H1 (cell line): Measurements from ENCODE around the gene BICDL1. TPM values are rescaled to one million over a fixed set of nuclear protein-coding genes. Genes with fewer than 3 reads are reported as not detected.

Source experiments
- CTCF ChIA-PET: fragments of 300-600 bp; sonication (Branson Sonifier 250); formaldehyde crosslinking; loops from one replicate; lab custom pipeline; 2021; ENCODE audit not compliant: partially characterized antibody; lab: Charles Lee
- POLR2A ChIA-PET: fragments of 300-600 bp; sonication (Branson Sonifier 250); formaldehyde crosslinking; loops from one replicate; lab custom pipeline; 2021; ENCODE audit warnings: inconsistent platforms; ENCODE audit not compliant: partially characterized antibody; lab: Charles Lee
- DNase-seq, 2 experiments: peaks; one replicate each; pipeline versions ENCODE4 v3.0.0 to v3.0.0-alpha.2; 2010 to 2022; ENCODE audit warnings: low spot score in 2 of 2, low read depth in 1 of 2, mixed read lengths in 1 of 2
- FAIRE-seq: peaks from 2 replicates; lab custom pipeline; 2011; peaks lifted over from hg19 to GRCh38; lab: Jason Lieb, UNC
- H2AFZ ChIP-seq: 2 replicates; pipeline ENCODE4 v1.8.1; 2012; ENCODE audit warnings: low read length, inconsistent platforms
- H2AK5ac ChIP-seq: 2 replicates; pipeline ENCODE4 v1.6.1; 2013; ENCODE audit warnings: low read depth, low read length
- H2BK120ac ChIP-seq: replicated peaks from 2 replicates; pipeline ENCODE3; 2013; ENCODE audit warnings: low read depth, low read length, inconsistent platforms
- H2BK12ac ChIP-seq: 2 replicates; pipeline ENCODE4 v1.6.1; 2013; ENCODE audit warnings: low read depth, low read length
- H2BK15ac ChIP-seq: 2 replicates; pipeline ENCODE4 v1.6.1; 2013; ENCODE audit warnings: low read length
- H2BK20ac ChIP-seq: 2 replicates; pipeline ENCODE4 v1.6.1; 2013; ENCODE audit warnings: low read length
- H2BK5ac ChIP-seq: 2 replicates; pipeline ENCODE4 v1.6.1; 2013; ENCODE audit warnings: low read depth, low read length
- H3K14ac ChIP-seq: 2 replicates; pipeline ENCODE4 v1.6.1; 2013; ENCODE audit warnings: inconsistent platforms; ENCODE audit not compliant: insufficient read length
- H3K18ac ChIP-seq: 2 replicates; pipeline ENCODE4 v1.6.1; 2013; ENCODE audit warnings: low read length; ENCODE audit errors: extremely low read depth
- H3K23ac ChIP-seq: 2 replicates; pipeline ENCODE4 v1.6.1; 2013; ENCODE audit warnings: inconsistent platforms; ENCODE audit not compliant: insufficient read length
- H3K23me2 ChIP-seq: 2 replicates; pipeline ENCODE4 v1.6.1; 2013; ENCODE audit warnings: low read depth, low read length
- H3K27ac ChIP-seq: 2 replicates; pipeline ENCODE4 v1.6.1; 2011; ENCODE audit warnings: low read depth, low read length, inconsistent platforms
- H3K27me3 ChIP-seq, 4 experiments: replicated peaks in 1 of 4; 1 replicate in 1 of 4; 2 replicates in 3 of 4; pipeline versions ENCODE4 v1.6.1 to v1.8.1; 2011 to 2013; ENCODE audit warnings: low read length in 3 of 4, mild to moderate bottlenecking in 3 of 4, inconsistent platforms in 2 of 4, mixed read lengths in 2 of 4, moderate library complexity in 1 of 4; ENCODE audit not compliant: control insufficient read depth in 3 of 4, insufficient read depth in 3 of 4; ENCODE audit errors: extremely low read depth in 1 of 4
- H3K36me3 ChIP-seq, 4 experiments: 2 replicates each; pipeline versions ENCODE4 v1.6.1 to v1.8.1; 2011 to 2013; ENCODE audit warnings: mild to moderate bottlenecking in 4 of 4, low read length in 3 of 4, moderate library complexity in 2 of 4, control low read depth in 1 of 4, inconsistent platforms in 1 of 4; ENCODE audit not compliant: insufficient read depth in 4 of 4, control insufficient read depth in 2 of 4
- H3K4ac ChIP-seq: replicated peaks from 2 replicates; pipeline ENCODE3; 2013; ENCODE audit warnings: low read length, low read depth, mixed read lengths, inconsistent platforms; ENCODE audit not compliant: insufficient read length
- H3K4me1 ChIP-seq, 4 experiments: replicated peaks in 1 of 4; 1 replicate in 1 of 4; 2 replicates in 3 of 4; pipeline versions ENCODE4 v1.6.1 to v1.8.1; 2011 to 2013; ENCODE audit warnings: low read length in 3 of 4, inconsistent platforms in 2 of 4, mixed read lengths in 1 of 4; ENCODE audit not compliant: insufficient read depth in 4 of 4, control insufficient read depth in 3 of 4
- H3K4me2 ChIP-seq, 2 experiments: 2 replicates each; pipeline versions ENCODE4 v1.6.1 to v1.8.1; 2011 to 2013; ENCODE audit warnings: low read depth in 2 of 2, low read length in 2 of 2, control low read depth in 1 of 2, inconsistent platforms in 1 of 2, mild to moderate bottlenecking in 1 of 2; ENCODE audit not compliant: insufficient read depth in 1 of 2
- H3K4me3 ChIP-seq, 4 experiments: fragments of 200-600, 300-600 bp in 1 of 4; sonication (generic), shearing (Covaris generic), sonication (Bioruptor Twin) in 1 of 4; 2 replicates each; pipeline versions ENCODE4 v1.5.1 to v1.8.1; 2011 to 2016; ENCODE audit warnings: low read length in 4 of 4, low read depth in 3 of 4, control low read depth in 2 of 4, inconsistent platforms in 2 of 4, mild to moderate bottlenecking in 2 of 4, mixed read lengths in 1 of 4, moderate library complexity in 1 of 4; ENCODE audit not compliant: insufficient read depth in 2 of 4; ENCODE audit errors: extremely low read depth in 1 of 4
- H3K56ac ChIP-seq: replicated peaks from 2 replicates; pipeline ENCODE3; 2013; ENCODE audit warnings: low read depth, mild to moderate bottlenecking, mixed read lengths, low read length, inconsistent platforms; ENCODE audit not compliant: insufficient read length
- H3K79me1 ChIP-seq: 2 replicates; pipeline ENCODE4 v1.6.1; 2013; ENCODE audit warnings: low read depth, low read length, control low read depth
- H3K79me2 ChIP-seq, 2 experiments: 2 replicates each; pipeline versions ENCODE4 v1.6.1 to v1.8.1; 2012 to 2013; ENCODE audit warnings: low read length in 2 of 2, mild to moderate bottlenecking in 2 of 2, inconsistent platforms in 1 of 2; ENCODE audit not compliant: insufficient read depth in 2 of 2, control insufficient read depth in 1 of 2
- H3K9ac ChIP-seq, 4 experiments: replicated peaks in 1 of 4; 1 replicate in 1 of 4; 2 replicates in 3 of 4; pipeline versions ENCODE4 v1.6.1 to v1.8.1; 2011 to 2013; ENCODE audit warnings: low read depth in 3 of 4, low read length in 3 of 4, control low read depth in 2 of 4, mild to moderate bottlenecking in 2 of 4, moderate library complexity in 2 of 4, inconsistent platforms in 1 of 4; ENCODE audit errors: extremely low read depth in 1 of 4
- H3K9me3 ChIP-seq, 2 experiments: 2 replicates each; pipeline versions ENCODE4 v1.6.1 to v1.8.1; 2012 to 2013; ENCODE audit warnings: mild to moderate bottlenecking in 2 of 2, moderate library complexity in 2 of 2, control low read depth in 1 of 2, inconsistent platforms in 1 of 2, low read depth in 1 of 2, low read length in 1 of 2, mixed read lengths in 1 of 2; ENCODE audit not compliant: insufficient read depth in 2 of 2
- H4K20me1 ChIP-seq, 2 experiments: replicated peaks in 1 of 2; 2 replicates each; pipeline versions ENCODE3 to v1.8.1; 2011 to 2013; ENCODE audit warnings: inconsistent platforms in 2 of 2, low read length in 2 of 2, mild to moderate bottlenecking in 1 of 2; ENCODE audit not compliant: insufficient read depth in 2 of 2, control insufficient read depth in 1 of 2
- H4K5ac ChIP-seq: 2 replicates; pipeline ENCODE4 v1.6.1; 2013; ENCODE audit warnings: low read length, low read depth, mixed read lengths, inconsistent platforms; ENCODE audit not compliant: insufficient read length
- H4K8ac ChIP-seq: 2 replicates; pipeline ENCODE4 v1.8.0; 2013; ENCODE audit warnings: mild to moderate bottlenecking, moderate library complexity, low read length, inconsistent platforms; ENCODE audit not compliant: insufficient read depth; ENCODE audit errors: extremely low read depth
- H4K91ac ChIP-seq: replicated peaks from 2 replicates; pipeline ENCODE3; 2013; ENCODE audit warnings: low read length, mixed read lengths, inconsistent platforms; ENCODE audit not compliant: insufficient read length
- ASH2L ChIP-seq: fragments of 200-600, 300-600 bp; sonication (generic); IDR thresholded peaks from one replicate; pipeline ENCODE4 v1.7.1; 2017; ENCODE audit warnings: low read length
- CHD2 ChIP-seq: IDR thresholded peaks from 2 replicates; pipeline ENCODE4 v1.6.1; 2012; ENCODE audit warnings: low read length, improper control_type of control experiment
- CTBP2 ChIP-seq: IDR thresholded peaks from 2 replicates; pipeline ENCODE4 v1.7.0; 2011; ENCODE audit warnings: borderline replicate concordance, mild to moderate bottlenecking, moderate library complexity, mixed read lengths, low read length; ENCODE audit not compliant: insufficient read depth, insufficient read length
- E2F6 ChIP-seq: IDR thresholded peaks from 2 replicates; pipeline ENCODE4 v1.6.1; 2012; ENCODE audit warnings: inconsistent platforms
- EGR1 ChIP-seq: IDR thresholded peaks from 2 replicates; pipeline ENCODE4 v1.6.1; 2011; ENCODE audit warnings: low read depth, low read length, borderline replicate concordance
- NRF1 ChIP-seq: IDR thresholded peaks from 2 replicates; pipeline ENCODE4 v1.6.1; 2011; ENCODE audit warnings: mild to moderate bottlenecking, low read depth, low read length, improper control_type of control experiment
- POLR2AphosphoS5 ChIP-seq: IDR thresholded peaks from 2 replicates; pipeline ENCODE4 v1.6.1; 2011; ENCODE audit warnings: low read depth, low read length
- POU5F1 ChIP-seq: IDR thresholded peaks from 2 replicates; pipeline ENCODE4 v1.6.1; 2011; ENCODE audit warnings: low read depth, mild to moderate bottlenecking, low read length, moderate library complexity
- SIX5 ChIP-seq: IDR thresholded peaks from 2 replicates; pipeline ENCODE4 v1.6.1; 2011; ENCODE audit warnings: mild to moderate bottlenecking, low read depth, low read length
- TAF1 ChIP-seq: IDR thresholded peaks from 2 replicates; pipeline ENCODE4 v1.6.1; 2011; ENCODE audit warnings: mild to moderate bottlenecking, low read depth, low read length
- TBP ChIP-seq: IDR thresholded peaks from 2 replicates; pipeline ENCODE4 v1.6.1; 2011; ENCODE audit warnings: low read depth, low read length, improper control_type of control experiment
- ZNF274 ChIP-seq: IDR thresholded peaks from 2 replicates; pipeline ENCODE4 v1.7.0; 2012; ENCODE audit warnings: low read length, borderline replicate concordance; ENCODE audit errors: extremely low read depth
- WGBS, 2 experiments: shearing (Covaris generic) in 1 of 2; methylation state at CpG; one replicate each; pipeline versions ENCODE4 v1.1.6 to v1.1.7; 2013 to 2015; ENCODE audit warnings: low lambda C conversion rate in 2 of 2, mixed read lengths in 2 of 2, inconsistent platforms in 1 of 2, low coverage in 1 of 2, missing lambda C conversion rate in 1 of 2; ENCODE audit not compliant: insufficient replicate concordance in 2 of 2, insufficient coverage in 1 of 2, insufficient read length in 1 of 2; ENCODE audit errors: extremely low coverage in 1 of 2, missing lambda C conversion rate in 1 of 2; 5-methylcytosine and 5-hydroxymethylcytosine counted together
- polyA plus RNA-seq, 7 experiments: library from polyadenylated mRNA; depleted of rRNA in 3 of 7; stranded (reverse) in 5 of 7; unstranded in 2 of 7; fragments of >200 nt in 5 of 7; fragments of 200-250 nt in 2 of 7; gene quantifications; 1 replicate in 5 of 7; 2 replicates in 1 of 7; 4 replicates in 1 of 7; pipeline versions ENCODE4 v1.2.1 to v1.2.3, GENCODE V29; 2011 to 2013; ENCODE audit warnings: missing spikeins in 2 of 7, mixed read lengths in 2 of 7
- total RNA-seq: library from RNA; stranded (reverse); fragmentation: NEBNext Ultra II Directional; extraction: Animal tissue kit (Norgen Biotek cat#: 25700); gene quantifications from 2 replicates; pipeline ENCODE4 v1.2.1, GENCODE V29; 2021

The BICDL1 gene
- total and polyA plus RNA-seq, 2 of the 8 experiments (the other 6 are each of a cell fraction or from before 2014, with no cell fraction given): 17.2 to 25.9 TPM

- Histone ChIP-seq H3K4me1 (peaks cover 5 to 14% (median 9%) of the 10 kb centered on the region in 4 experiments; a peak in 6 of 7 replicates), H2BK15ac (no peak overlapping the region), H3K27me3 (no peaks in the 10 kb centered on the region), H2BK12ac (no peak overlapping the region), H2AFZ (no peak overlapping the region), H3K9me3 (no peaks in the 10 kb centered on the region), H3K27ac (no peak overlapping the region), H3K79me1 (peaks cover 21% of the 10 kb centered on the region), H4K20me1 (peaks cover 2 to 3% of the 10 kb centered on the region in 2 experiments), H3K23ac (no peak overlapping the region), H4K5ac (no peak overlapping the region), H3K18ac (no peak overlapping the region), H3K4me2 (peak overlapping the region; percentile 60 to 90), H2BK5ac (no peak overlapping the region), H3K14ac (no peak overlapping the region), H3K4me3 (peak overlapping the region; percentile 63 to 93 (median 89)), H3K4ac (no peak overlapping the region), H3K23me2 (peaks cover 9% of the 10 kb centered on the region), H3K9ac (peak overlapping the region in 1 of 4 experiments; percentile 51; a peak in 1 of 7 replicates), H3K56ac (no peak overlapping the region), H2BK120ac (no peak overlapping the region), H4K8ac (no peak overlapping the region), H4K91ac (no peak overlapping the region), H2BK20ac (no peak overlapping the region), H3K36me3 (peaks cover 0 to 4% (median 2%) of the 10 kb centered on the region in 4 experiments; a peak in 2 of 8 replicates), H2AK5ac (no peak overlapping the region), H3K79me2 (peaks cover 0 to 35% of the 10 kb centered on the region in 2 experiments; a peak in 3 of 4 replicates)
- ChIA-PET CTCF (interaction anchor here (0.8 to 3.6 kb wide), 3 partner anchors 16 to 76 kb away, joined by 4 to 12 read pairs (median 12); no protein-coding TSS in a partner anchor), POLR2A (interaction anchor here (1.2 to 16.6 kb wide), 15 partner anchors 8 to 174 kb away, joined by 3 to 266 read pairs (median 8); partner anchors contain the start of genes BICDL1, GCN1, RNU4-1 and RNU4-2)
- no peak for FAIRE-seq
- DNase-seq: no peak
- 55% methylated on average over 11 of the region's 11 CpGs; no CpG with 5 or more reads in 1 of the 2 experiments for WGBS, 2 experiments
- TF ChIP-seq TAF1: peak; percentile 54; the same call in 1 of the 2 replicates
- 0 out of 2 replicates have a peak, but pooled peaks have one; percentile 15 for TF ChIP-seq E2F6
- 0 out of 2 replicates have a peak, but pooled peaks have one; percentile 26 for TF ChIP-seq TBP
- TF ChIP-seq NRF1: no peak
- no peak for TF ChIP-seq ZNF274
- TF ChIP-seq POLR2AphosphoS5: peak; percentile 51; the same call in 1 of the 2 replicates
- no peak for TF ChIP-seq EGR1
- no peak for TF ChIP-seq ASH2L
- no peak for TF ChIP-seq CTBP2
- no peak for TF ChIP-seq POU5F1
- no peak for TF ChIP-seq CHD2
- no peak for TF ChIP-seq SIX5
Measured at GRCh38 chr12:120118321-120119061, 129.5 kb downstream of the BICDL1 start.
